Hepatic stellate cell (primary cell): Measurements from ENCODE around the gene CACNB2.
A peak's percentile ranks its signal among the peaks of the same experiment; 100 is the strongest.
"Not testable (repeated sequence)": the region's sequence is repeated elsewhere in the genome, so short reads cannot be mapped to it uniquely, and the experiment has no call there.

Experiments
- DNase-seq: peaks from one replicate; pipeline ENCODE4 v3.0.0; 2011; ENCODE audit warnings: low spot score

CACNB2 gene

DNA sequence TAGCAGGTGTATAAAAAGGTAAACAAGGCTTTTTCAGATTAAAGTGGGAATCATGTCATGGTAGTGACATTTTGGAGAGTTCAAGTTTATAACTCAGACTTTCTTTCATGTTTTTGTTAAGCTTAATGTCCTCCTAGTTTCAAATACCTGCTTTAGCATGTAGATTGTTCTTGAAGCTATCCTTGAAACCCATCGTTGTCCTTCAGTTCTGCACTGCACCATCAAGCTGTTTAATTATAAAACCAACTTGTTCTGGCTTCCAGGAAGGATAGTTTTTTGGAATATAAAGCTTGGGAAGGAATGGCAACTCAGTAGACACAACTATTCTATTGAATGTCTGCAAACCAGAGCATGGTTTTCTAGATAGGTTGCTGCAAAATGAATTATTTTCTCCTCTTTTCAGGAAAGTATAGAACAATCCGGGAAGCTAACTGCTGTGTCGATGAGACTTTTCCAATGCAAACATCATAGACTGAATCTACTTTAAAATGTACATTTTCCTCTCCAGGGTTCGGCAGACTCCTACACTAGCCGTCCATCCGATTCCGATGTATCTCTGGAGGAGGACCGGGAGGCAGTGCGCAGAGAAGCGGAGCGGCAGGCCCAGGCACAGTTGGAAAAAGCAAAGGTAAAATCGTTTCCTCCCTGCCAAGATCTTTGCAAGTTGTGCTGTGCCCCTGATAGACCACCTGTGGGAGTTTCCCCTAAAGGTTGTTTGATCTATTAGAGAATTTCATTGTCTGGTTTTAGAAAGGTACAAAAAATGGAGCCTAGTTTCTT is 261.4 kb downstream of the CACNB2 start:
- DNase-seq = no peak

DNA sequence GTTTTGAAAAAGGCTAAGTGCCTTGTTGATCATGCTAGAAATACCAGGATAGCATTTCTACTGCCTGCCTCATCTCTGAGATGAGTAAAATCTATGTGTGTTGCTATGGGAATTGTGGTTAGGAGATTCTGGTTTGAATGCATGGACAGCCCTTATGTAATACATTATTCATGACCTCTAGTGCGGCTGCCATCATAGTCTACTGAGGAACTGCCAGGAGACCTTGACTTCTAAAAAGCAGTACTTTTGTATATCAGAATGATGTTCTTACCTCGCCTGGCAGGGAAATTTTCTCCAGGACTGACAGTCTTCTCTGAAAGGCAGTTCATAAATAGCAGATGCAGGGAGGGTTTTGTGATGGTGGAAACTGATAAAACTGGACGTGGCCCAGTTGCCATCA is 262.6 kb downstream of the CACNB2 start:
- DNase-seq = peak; percentile 14

DNA sequence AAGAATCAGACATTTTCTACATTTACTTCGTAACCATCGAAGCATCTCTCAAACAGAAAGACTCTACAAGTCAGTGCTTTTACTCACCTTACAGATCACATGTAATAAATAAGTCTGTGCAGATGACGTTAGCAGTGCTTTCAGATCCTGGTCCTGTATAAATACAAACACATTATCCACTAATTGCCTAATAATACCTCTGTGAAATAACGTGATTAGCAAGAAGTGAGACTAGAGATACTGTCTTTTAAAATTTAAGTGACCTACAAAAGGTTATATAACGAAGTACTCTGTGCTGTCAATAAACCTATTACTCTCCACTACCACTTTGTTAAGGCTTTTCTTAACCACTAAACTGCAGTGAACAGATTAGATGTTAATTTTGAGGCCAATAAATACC is 264.3 kb downstream of the CACNB2 start:
- DNase-seq = no peak

DNA sequence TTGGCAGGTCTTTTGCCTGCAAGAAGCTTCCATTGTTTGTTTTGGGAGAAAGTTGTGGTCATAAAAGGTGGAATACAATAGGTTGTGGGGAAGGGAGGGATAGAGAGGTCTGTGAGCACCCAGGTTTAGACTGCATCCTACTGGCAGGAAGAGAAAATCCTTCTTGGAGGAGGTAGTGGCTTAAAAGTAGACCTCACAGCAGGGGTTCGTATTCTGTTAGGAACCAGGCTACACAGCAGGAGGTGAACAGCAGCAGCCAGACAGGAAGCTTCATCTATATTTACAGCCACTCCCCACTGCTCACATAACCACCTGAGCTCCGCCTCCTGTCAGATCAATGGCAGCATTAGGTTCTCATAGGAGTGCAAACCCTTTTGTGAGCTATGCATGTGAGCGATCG is 265.9 kb downstream of the CACNB2 start:
- DNase-seq = no peak

DNA sequence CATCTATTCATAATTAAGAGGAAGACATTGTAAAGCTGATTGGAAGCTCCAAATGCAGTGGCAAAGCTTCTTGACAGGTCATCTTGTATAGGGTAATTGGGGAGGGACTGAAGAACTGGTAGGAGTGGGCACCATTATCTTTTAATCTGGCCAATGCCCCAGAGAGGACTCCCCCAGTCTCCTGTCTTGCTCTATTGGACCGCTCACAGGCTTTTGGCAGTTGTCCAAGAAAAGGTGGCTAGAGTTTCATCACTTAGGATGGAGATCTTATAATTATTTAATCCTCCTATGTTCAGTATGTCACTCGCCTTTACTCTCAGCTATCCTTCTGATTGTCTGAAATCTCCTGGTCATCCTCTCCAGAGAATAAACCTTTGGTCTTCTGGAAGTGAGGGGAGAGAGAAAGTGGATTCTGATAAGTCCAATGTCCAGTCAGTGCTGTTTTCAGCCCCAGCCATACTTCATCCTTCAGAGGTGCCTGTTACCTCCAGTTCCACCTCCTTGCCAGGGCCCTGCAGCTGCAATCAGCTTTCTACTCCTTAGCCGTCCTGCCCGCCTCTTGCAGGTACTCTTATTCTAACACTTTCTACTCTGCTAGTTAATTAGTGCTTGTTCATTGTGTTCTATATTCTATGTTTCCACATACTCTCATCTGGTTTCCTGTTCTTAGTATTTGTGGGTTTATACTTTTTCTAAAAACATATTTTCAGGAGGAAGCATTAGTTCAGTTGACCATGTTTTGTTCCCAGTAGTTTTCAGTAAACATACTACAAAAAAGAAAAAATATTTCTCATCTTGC is 269.6 kb downstream of the CACNB2 start:
- no peak for DNase-seq

DNA sequence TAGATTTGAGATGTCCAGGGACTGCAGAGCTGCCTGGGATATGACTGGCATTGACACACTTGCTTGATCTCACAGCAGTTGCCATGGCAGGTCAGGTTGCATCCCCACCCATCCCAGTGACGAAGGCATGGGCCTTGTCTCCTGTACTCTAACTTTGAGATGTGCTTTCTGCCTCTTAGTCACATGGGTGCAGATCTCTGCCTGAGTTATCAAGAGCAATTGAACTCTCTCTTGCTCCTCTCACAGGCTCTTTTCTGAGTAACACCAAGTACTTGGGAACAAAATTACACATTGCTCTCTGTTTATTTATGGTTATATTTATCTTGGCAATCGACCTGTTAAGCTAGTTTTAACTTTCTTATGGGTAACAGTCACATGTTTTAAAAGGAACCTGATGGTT is 273.8 kb downstream of the CACNB2 start:
- no peak for DNase-seq

DNA sequence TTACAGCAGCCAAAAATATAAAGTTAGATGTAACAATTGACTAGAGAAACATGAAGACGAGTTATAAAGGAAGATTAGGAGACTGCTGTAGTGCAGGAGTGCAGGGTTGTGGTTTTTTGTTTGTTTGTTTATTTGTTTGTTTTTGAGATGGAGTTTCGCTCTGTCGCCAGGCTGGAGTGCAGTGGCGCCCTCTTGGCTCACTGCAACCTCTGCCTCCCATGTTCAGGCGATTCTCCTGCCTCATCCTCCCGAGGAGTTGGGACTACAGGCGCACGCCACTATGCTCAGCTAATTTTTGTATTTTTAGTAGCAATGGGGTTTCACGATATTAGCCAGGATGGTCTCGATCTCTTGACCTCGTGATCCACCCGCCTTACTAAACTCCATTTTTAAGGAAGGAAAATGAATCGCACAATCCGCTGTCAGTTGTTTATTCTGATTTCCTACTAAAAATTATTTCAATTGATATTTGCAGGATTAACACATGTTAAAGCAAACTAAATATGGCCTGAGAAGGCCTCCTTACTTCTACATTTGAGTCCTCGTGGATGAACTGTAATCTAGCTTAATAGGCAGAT is 277.8 kb downstream of the CACNB2 start:
- DNase-seq = no peak

DNA sequence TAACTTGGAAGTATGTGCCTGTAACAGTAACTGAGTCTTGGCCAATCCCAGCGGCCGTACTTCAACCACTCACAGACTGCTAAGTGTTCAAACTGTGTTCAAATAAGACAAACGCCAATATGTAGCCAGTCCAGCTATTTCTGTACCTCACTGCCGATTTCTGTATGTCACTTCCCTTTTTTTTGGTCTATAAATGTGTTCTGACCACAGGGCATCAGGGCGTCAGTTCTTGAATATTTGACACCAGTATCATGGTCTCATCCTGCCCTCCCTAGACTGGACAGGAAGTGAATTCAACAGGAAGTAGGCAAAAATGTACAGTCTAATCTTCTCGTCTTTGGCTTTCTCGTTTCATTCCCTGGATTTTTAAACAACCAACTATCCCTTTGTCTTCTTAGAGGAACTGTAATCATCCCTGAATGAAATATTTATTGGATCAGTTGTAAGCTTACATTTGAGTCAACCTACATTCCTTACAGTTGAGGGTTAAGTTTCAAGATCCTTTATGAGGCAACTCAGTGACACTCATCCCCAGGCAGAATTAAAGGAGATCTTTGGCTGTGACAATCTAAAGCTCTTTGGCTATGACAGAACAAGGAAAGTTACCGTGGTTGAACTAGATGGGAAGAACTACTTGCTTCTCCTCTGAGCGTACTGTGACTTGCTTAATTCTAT is 278.5 kb downstream of the CACNB2 start:
- peak; percentile 17 for DNase-seq

DNA sequence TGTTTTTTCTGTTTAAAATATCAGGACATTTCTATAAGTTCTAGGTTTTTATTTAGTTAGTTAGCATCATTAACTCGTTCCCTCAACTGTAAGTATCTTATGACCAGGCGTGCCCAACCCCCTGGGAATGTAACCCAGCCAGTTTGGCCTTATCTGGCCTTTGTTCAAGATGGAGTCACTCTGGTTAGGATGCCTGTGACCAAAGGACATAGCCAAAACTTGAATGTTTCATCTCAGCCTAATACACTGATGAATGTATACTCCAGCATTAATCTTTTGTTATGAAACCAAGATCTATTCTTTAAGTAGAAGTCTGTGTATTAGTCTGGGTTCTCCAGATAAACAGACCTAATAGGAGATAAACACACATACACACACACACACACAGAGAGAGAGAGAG is 279.7 kb downstream of the CACNB2 start:
- DNase-seq = no peak

DNA sequence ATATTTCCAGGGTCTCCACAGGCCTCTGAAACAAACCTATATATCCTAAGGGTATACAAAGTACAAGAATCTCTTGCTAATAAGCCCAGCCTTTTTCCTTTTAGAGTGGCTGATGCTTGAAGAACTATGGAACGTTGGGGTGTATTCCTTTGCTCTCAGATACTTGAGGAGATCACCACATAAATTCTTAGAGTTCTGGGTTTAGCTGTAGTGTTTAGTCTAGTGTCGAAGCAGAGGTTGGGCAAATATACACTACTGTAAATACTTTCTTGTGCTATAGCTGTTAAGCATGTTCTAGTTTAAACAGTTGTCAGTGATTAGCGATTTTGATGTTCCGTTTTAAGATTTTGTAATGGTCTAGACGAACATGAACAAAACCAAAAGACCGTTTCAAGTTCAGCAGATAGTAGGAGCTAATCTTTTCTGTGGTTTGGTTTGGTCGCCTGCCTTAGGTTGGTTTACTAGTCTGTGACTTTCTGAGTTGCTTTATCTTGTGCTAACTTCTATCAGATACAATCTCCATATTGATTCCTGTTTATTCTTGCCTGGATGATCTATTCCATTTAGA is 281.6 kb downstream of the CACNB2 start:
- DNase-seq = no peak

DNA sequence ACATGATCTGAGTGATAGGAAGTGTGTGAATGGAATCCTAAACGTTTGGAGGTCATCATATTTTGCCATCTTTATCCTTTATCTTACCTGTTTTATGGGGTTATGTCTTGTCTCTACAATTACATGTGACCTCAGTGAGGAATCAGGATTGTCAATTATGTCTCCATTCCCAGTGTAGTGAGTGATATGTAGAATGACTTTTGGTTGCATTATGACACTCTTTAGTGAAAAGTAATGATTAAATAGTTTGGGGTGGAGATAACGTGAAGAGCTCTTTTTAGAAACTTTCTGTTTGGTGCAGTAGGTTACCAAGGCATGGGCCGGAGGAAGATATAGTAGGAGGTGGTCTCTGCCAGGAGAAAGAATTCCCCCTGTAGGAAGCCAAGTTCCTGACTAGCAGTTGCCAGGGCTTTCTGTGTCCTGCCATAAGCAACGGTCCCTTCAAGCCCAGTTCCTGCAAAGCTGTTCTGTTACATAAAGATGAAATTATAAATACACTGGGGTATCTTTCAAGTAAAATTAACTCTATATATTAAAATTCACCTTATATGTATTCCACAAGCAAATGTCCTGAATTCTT is 282.9 kb downstream of the CACNB2 start:
- no peak for DNase-seq

DNA sequence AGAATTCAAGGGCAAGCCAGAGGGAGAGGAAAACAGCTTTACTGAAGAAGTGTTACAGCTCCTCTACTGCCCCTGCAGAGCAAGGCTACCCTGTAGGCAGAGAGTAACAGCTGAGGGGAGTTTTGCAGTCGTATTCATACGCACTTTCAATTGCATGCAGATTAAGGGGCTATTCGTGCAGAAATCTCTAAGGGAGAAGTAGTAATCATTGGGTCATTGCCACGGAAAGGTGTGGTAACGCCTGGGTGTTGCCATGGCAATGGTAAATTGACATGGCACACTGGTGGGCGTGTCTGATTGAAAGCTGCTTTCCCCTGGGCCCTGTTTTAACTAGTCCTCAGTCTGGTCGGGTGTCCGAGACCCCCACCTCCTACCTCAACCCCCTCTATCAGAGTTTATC is 284.0 kb downstream of the CACNB2 start:
- no peak for DNase-seq

DNA sequence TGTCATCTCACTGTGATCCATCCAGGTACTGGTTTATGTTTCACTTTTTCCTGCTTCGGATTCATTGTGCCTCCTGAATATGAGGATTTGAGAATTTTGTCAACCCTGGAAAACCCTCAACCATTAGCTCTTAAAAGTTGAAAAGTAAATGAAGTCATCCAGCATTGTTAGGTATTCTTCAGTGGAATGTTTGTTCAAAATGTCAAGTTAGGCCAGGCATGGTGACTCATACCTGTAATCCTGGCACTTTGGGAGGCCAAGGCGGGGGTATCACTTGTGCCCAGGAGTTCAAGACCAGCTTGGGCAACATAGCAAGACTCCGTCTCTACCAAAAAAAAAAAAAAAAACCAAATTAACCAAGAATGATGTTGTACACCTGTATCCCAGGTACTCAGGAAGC is 289.1 kb downstream of the CACNB2 start:
- DNase-seq = no peak

DNA sequence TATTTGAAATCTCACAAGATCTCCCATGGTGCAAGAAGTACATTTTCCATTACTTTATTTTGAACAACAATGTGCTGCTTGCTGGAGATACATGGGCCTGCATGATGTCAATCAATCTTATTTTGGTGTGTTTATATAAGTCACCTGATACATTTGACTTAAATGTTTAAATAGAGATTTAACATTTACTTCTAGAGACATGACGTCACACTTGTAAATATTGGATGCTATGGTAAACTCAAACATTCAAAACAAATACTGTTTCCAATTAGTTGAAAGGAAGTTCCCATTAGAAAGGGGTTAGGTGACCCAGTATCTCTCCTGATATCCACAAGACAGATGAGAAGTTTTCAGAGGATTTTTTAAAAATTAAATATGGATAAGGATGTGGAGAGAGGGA is 296.7 kb downstream of the CACNB2 start:
- no peak for DNase-seq

DNA sequence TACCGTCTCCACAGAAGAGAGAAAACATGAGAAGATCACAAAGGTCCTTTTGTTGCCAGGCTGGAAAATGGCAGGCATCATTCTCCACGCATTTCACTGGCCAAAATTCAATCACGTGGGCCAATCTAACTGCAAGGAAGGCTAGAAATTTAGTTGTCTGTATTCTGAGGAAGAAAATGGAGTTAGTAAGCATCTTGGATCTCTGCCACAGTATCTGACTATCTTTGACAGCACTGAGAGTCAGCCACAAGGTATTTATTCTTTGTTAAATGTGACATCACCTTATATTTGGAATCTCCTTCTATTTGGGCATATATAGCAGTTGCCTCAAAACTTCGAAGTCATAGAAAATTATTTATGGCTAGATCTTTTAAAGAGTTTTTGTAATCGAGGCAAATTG is 297.3 kb downstream of the CACNB2 start:
- no peak for DNase-seq

DNA sequence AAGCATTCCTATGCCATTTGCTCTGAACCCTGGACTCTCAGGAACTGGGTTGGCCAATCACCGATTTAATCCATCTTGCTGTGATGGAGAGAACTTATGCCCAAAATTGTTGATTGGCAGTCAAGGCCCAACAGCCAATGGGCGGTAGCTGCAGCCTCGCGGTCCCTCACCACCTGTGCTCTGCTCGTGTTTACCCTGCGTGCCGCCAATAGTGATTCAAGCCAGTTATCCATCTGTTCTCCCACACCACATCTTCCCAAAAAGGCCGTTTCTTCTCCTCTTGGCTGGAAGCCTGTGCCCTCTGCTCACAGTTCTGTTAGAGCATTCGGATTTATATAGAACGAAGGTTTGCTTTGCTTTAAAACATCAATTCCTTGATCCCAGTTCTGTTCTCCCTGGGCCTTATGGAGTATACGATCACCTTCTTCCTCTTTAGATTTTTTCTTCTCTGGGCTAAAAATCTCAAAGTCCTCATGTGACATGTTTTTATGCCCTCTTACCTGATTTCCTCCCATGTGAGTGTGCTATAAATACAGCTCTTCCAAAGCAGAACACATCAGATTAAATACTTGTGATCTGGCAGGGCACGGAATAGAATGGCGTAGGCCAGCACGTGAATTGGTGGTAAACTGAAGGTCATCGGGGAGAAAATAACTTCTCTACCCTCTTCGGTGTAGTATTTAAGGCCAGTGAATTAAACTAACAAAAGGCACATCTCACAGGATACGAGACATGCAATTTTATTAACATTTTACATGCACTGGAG is 298.3 kb downstream of the CACNB2 start:
- no peak for DNase-seq

DNA sequence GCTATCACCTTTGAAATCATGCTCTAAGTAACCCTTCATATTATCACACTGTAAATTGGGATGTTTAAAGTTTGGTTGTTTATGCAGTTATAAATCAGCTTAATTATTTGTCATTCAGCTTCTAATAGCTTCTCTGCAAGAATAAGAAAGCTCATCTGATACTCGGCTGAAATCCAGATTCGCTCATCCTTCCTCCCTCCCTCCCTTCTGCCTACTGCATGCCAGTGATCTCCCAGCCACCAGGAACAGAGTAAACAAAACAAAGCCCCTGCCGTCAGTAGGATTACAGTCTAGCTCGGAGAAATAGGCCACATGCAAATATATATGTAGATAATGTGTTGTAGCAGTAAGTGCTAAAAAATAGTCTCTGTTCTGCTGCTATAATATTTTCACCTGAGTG is 299.4 kb downstream of the CACNB2 start:
- DNase-seq = no peak

DNA sequence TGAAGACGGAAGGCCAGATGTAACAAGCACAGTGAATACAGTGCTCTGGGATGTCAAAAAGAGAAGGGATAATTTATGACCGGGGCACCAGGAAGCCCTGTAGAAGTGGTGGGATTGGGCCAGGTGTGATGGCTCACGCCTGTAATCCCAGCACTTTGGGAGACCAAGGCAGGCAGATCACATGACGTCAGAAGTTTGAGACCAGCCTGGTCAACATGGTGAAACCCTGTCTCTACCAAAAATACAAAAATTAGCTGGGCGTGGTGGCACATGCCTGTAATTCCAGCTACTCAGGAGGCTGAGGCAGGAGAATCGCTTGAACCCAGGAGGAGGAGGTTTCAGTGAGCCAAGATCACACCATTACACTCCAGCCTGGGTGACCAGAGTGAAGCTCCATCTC is 305.4 kb downstream of the CACNB2 start:
- DNase-seq = not testable (repeated sequence)

DNA sequence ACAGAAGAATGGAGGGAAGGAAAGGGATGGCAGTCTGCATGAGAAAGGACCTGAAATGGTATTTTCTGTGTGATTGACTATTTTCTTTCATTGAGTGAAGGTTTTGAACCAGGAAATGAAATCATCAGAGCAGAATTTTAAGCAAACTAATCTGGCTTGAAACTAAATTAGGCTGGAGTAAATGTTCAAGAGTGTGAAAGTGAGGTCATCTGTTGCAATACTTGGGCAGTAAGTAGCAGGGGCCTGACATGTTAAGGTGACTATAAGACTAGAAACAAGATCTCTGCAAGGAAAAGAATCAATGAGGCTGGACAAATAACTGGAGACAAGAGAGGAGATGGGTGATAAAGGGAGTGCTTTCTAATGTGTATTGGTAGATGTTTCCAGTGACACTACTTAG is 306.0 kb downstream of the CACNB2 start:
- no peak for DNase-seq

DNA sequence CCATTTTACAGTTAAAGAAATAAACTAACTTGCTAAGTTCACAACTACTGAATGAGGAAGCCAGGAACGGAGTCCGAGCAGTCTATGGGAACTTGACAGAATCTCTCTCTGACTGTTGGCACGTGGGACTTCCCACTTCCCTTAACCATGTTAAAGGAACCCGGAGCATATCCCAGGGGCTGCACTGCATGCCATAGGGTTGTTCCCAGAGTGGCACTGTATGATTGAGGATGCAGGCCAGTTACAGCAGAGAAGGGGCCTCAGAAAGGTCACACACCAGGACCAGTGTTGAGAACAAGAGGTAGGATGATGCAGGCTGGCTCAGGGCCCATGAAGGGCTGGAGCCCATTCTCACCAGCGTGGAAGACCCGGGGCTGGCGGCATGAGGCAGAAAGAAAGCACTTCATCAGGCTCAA is 309.4 kb downstream of the CACNB2 start:
- no peak for DNase-seq

DNA sequence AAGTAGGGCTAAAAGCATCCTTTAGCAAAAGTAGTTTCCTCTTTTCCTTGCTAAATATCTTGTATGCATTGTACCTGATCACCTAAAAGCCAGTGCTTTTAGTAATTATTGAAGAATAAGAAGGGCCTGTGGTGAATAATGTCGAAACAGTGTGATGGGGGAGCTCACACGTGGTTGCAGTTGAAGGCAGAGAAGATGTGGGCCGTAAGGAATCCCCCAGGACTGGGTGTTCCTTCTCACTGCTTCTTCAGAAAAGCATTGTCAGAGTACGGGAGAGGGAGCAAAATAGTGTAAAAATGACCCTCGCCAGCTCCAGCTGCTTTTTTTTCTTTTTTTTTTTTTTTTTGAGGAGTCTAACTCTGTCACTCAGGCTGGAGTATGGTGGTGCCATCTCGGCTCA is 310.1 kb downstream of the CACNB2 start:
- no peak for DNase-seq
